NOMO-1 treated with dmso at 0.1 percent for 144 hours (cell line): ENCODE results near the gene CDC34.

ENCODE experiments used
- DNase-seq: peaks from one replicate; lab custom pipeline; 2025; ENCODE audit not compliant: unreplicated experiment; lab: John Stamatoyannopoulos, UW

CDC34 gene

GRCh38 chr19:497491-497868, 34.1 kb upstream of the CDC34 start:
- DNase-seq: no peak

GRCh38 chr19:497869-498510, 33.6 kb upstream of the CDC34 start:
- no peak for DNase-seq

- no peak for DNase-seq
Measured at GRCh38 chr19:498511-498891, 33.1 kb upstream of the CDC34 start.

- DNase-seq: no peak
Measured at GRCh38 chr19:498977-499623, 32.5 kb upstream of the CDC34 start.

- DNase-seq: no peak
Measured at GRCh38 chr19:501646-502045, 29.9 kb upstream of the CDC34 start.

GRCh38 chr19:504616-505015, 26.9 kb upstream of the CDC34 start:
- no peak for DNase-seq

GRCh38 chr19:506404-507285, 24.9 kb upstream of the CDC34 start:
- DNase-seq: peak; percentile 95

- DNase-seq: peak; percentile 60
Measured at GRCh38 chr19:507286-508203, 24.0 kb upstream of the CDC34 start, which contains the start of gene TPGS1. Gene TPGS1, plus strand, starts transcription at chr19:507497. Its CDS starts 10 bp downstream, at chr19:507507.

- no peak for DNase-seq
Measured at GRCh38 chr19:508204-509150, 23.1 kb upstream of the CDC34 start.

GRCh38 chr19:510606-511100, 20.9 kb upstream of the CDC34 start:
- DNase-seq: peak; percentile 89

- peak; percentile 79 for DNase-seq
Measured at GRCh38 chr19:511101-511851, 20.3 kb upstream of the CDC34 start.

GRCh38 chr19:512547-513365, 18.8 kb upstream of the CDC34 start:
- no peak for DNase-seq

GRCh38 chr19:513368-514165, 18.0 kb upstream of the CDC34 start:
- DNase-seq: no peak

GRCh38 chr19:514166-514663, 17.3 kb upstream of the CDC34 start:
- no peak for DNase-seq

GRCh38 chr19:517721-518597, 13.6 kb upstream of the CDC34 start:
- DNase-seq: no peak

GRCh38 chr19:518598-519231, 12.8 kb upstream of the CDC34 start:
- DNase-seq: no peak
